Fibroblast of lung (primary cell): ENCODE results near the gene PLSCR1.
"Not testable (repeated sequence)": the region's sequence is repeated elsewhere in the genome, so short reads cannot be mapped to it uniquely, and the experiment has no call there.

Experiments used
- CTCF ChIP-seq, 2 donors: IDR thresholded peaks in 1 of 2; conservative IDR thresholded peaks in 1 of 2; 1 replicate in 1 of 2; 2 replicates in 1 of 2; pipeline ENCODE4 v1.5.1; 2011 to 2012; ENCODE audit warnings: low read length in 2 of 2, control low read depth in 1 of 2, inconsistent platforms in 1 of 2, low read depth in 1 of 2, mild to moderate bottlenecking in 1 of 2
- EZH2 ChIP-seq: IDR thresholded peaks from 2 replicates; pipeline ENCODE4 v1.5.1; 2012; ENCODE audit warnings: low read length, control low read depth, mild to moderate bottlenecking; ENCODE audit errors: missing control alignments

- TF ChIP-seq CTCF (conservative IDR thresholded peaks at IDR 0.05 in 1 of 2, IDR thresholded peaks at IDR 0.05 in 1 of 2; ENCODE audit: low read depth in 1 of 2, low read length in 2 of 2); EZH2: not testable (repeated sequence)
Observed at GRCh38 chr3:146474976-146475375, 69.4 kb downstream of the PLSCR1 start.
